Measurements from ENCODE around the gene OXSR1.

Gene OXSR1

DNA sequence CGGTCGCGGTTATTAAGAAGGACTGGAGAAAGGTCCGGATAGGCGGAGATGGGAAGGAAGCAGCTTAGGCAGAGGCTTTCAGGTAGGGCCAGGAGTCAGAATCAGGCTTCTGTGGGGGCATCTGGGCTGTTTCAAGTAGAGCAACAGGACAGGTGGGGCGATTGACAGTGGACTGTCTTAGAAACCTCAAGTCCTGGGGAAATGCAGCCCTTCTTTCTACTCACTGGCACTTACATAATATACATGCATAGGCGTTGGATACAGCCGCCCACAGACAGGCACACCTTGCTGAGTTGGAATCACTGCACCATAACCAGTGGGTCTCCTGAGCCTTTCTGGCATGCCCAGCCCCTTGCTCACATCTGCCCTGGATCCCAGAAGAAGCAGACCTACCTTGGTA is 26.1 kb upstream of the OXSR1 start:
- in situ Hi-C loops (cut with MboI; ENCODE audit: low pct_unique_long_range_greater_than_20kb, low sequenced_read_pairs) = loop anchor here (25.0 kb wide), 1 partner anchor 348 kb away; the partner anchor contains the start of gene EXOG
- no peak for DNase-seq

DNA sequence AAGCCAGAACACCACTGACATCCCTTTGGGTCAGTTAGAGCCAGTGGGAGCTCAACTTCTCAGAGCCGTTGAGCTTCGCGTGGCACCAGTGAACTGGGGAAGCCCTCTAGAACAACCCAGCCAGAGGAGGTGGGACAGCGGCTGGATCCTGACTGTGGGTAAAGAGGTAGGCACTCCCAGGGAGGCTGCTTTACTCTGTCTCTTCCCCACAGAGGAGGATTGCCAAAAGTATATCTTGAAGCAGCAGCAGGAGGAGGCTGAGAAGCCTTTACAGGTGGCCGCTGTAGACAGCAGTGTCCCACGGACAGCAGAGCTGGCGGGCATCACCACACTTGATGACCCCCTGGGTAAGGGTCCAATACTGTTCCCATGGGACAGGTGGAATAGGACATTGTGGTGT is 25.7 kb upstream of the OXSR1 start:
- no peak for DNase-seq
- in situ Hi-C loops (cut with MboI; ENCODE audit: low pct_unique_long_range_greater_than_20kb, low sequenced_read_pairs) = loop anchor here (25.0 kb wide), 1 partner anchor 348 kb away; the partner anchor contains the start of gene EXOG

DNA sequence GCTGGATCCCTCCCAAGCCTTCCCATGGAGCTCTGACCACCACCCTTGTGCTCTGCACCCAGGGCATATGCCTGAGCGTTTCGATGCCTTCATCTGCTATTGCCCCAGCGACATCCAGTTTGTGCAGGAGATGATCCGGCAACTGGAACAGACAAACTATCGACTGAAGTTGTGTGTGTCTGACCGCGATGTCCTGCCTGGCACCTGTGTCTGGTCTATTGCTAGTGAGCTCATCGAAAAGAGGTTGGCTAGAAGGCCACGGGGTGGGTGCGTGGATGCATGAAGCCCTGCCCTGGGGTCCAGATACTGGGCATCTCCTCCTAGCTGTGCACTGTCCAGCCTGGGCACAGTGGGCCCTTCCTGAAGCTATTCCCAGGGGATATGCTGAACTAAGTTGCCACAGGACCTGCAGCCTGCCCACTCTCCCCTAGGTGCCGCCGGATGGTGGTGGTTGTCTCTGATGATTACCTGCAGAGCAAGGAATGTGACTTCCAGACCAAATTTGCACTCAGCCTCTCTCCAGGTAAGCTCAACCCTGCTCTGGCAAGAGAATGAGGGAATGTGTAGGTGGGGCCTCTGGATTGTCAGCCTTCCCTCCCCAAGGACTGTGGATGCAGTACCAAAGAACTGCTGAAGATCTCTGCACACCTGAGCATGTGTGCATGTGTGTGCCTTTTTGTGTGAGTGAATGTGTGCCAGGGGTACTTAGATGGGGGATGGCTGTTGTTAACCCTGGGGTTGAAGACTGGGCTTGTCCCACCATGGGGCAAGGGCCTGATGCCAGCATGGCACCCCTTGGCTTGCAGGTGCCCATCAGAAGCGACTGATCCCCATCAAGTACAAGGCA is 24.8 kb upstream of the OXSR1 start:
- no peak for DNase-seq
- in situ Hi-C loops (cut with MboI; ENCODE audit: low pct_unique_long_range_greater_than_20kb, low sequenced_read_pairs) = loop anchor here (25.0 kb wide), 1 partner anchor 347 kb away; the partner anchor contains the start of gene EXOG

DNA sequence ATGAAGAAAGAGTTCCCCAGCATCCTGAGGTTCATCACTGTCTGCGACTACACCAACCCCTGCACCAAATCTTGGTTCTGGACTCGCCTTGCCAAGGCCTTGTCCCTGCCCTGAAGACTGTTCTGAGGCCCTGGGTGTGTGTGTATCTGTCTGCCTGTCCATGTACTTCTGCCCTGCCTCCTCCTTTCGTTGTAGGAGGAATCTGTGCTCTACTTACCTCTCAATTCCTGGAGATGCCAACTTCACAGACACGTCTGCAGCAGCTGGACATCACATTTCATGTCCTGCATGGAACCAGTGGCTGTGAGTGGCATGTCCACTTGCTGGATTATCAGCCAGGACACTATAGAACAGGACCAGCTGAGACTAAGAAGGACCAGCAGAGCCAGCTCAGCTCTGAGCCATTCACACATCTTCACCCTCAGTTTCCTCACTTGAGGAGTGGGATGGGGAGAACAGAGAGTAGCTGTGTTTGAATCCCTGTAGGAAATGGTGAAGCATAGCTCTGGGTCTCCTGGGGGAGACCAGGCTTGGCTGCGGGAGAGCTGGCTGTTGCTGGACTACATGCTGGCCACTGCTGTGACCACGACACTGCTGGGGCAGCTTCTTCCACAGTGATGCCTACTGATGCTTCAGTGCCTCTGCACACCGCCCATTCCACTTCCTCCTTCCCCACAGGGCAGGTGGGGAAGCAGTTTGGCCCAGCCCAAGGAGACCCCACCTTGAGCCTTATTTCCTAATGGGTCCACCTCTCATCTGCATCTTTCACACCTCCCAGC is 24.0 kb upstream of the OXSR1 start:
- DNase-seq = no peak
- in situ Hi-C loops (cut with MboI; ENCODE audit: low pct_unique_long_range_greater_than_20kb, low sequenced_read_pairs) = loop anchor here (25.0 kb wide), 1 partner anchor 346 kb away; the partner anchor contains the start of gene EXOG

DNA sequence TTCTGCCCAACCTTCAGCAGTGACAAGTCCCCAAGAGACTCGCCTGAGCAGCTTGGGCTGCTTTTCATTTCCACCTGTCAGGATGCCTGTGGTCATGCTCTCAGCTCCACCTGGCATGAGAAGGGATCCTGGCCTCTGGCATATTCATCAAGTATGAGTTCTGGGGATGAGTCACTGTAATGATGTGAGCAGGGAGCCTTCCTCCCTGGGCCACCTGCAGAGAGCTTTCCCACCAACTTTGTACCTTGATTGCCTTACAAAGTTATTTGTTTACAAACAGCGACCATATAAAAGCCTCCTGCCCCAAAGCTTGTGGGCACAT is 23.4 kb upstream of the OXSR1 start:
- DNase-seq = no peak
- in situ Hi-C loops (cut with MboI; ENCODE audit: low pct_unique_long_range_greater_than_20kb, low sequenced_read_pairs) = loop anchor here (25.0 kb wide), 1 partner anchor 345 kb away; the partner anchor contains the start of gene EXOG

DNA sequence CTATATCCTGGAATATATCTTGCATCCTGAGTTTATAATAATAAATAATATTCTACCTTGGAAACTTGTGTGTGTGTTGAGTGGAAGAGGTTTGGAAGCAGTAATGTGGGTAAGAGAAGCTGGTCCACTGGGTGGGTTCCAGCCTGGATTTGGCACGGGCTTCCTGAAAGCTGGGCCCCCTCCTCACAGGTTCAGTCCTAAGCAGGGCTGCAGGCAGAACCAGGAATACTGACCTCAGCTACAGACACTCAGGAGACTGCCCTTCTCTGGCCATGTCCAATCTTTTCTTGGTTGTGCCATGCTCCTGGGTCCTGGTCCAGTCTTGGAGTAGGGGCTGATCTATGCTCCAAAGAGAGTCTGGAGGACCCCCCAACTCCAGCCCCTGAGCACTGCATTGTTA is 22.4 kb upstream of the OXSR1 start:
- in situ Hi-C loops (cut with MboI; ENCODE audit: low pct_unique_long_range_greater_than_20kb, low sequenced_read_pairs) = loop anchor here (25.0 kb wide), 1 partner anchor 344 kb away; the partner anchor contains the start of gene EXOG
- DNase-seq = no peak

DNA sequence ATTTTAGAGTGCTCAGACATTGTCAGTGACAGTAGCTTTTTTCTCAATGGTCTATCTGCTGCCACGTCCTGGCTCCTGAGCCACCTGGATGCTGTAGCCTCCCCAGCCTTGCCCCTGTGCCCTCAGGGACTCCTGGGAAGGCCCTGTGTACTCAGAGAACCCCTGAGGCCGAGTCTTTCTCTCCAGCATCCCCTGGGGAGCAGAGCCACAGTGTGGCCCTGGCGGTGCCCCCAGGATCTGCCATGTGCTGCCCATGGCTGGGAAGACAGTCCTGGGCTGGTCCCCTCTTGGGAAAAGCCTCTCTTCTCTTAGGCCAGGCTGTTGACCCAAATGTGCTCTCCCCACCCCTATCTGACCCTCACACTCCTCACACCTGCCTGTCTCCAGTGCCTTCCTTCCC is 21.8 kb upstream of the OXSR1 start:
- in situ Hi-C loops (cut with MboI; ENCODE audit: low pct_unique_long_range_greater_than_20kb, low sequenced_read_pairs) = loop anchor here (25.0 kb wide), 1 partner anchor 344 kb away; the partner anchor contains the start of gene EXOG
- no peak for DNase-seq

DNA sequence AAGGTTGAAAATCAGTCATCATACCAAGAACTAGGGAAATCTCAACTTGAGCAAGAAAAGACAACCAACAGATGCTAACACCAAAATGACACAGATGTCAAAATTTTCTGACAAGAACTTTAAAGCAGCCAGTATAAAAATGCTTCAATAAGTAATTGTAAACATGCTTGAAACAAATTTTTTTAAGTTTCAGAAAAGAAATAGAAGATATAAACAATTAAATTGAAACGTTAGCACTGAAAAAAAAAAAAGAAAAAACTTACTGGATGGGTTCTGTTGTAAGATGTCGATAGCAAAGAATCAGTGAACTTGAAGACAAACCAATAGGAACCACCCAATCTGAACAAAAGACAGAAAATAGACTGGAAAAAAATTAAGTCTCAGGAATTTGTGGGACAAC is 18.8 kb upstream of the OXSR1 start:
- in situ Hi-C loops (cut with MboI; ENCODE audit: low pct_unique_long_range_greater_than_20kb, low sequenced_read_pairs) = loop anchor here (25.0 kb wide), 1 partner anchor 341 kb away; the partner anchor contains the start of gene EXOG
- DNase-seq = no peak

DNA sequence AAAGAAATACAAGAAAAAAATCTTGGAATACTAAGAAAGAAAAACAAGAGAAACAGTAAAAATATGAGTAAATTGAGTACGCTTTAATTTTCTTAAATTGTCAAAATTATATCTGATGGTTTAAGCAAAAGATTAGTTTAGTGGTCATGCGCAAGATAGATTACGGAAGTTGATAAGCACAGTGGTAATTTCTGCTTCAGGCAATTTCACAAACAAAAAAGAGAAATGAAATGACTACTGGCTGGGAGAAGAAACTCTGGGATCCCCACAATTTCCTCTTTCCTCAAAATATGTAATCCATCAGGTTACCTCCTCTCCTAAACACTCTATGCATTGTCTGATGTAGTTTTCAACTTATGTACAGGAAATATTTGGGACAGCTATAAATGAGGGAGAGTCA is 17.9 kb upstream of the OXSR1 start:
- in situ Hi-C loops (cut with MboI; ENCODE audit: low pct_unique_long_range_greater_than_20kb, low sequenced_read_pairs) = loop anchor here (25.0 kb wide), 1 partner anchor 340 kb away; the partner anchor contains the start of gene EXOG
- peak; percentile 88 for DNase-seq

DNA sequence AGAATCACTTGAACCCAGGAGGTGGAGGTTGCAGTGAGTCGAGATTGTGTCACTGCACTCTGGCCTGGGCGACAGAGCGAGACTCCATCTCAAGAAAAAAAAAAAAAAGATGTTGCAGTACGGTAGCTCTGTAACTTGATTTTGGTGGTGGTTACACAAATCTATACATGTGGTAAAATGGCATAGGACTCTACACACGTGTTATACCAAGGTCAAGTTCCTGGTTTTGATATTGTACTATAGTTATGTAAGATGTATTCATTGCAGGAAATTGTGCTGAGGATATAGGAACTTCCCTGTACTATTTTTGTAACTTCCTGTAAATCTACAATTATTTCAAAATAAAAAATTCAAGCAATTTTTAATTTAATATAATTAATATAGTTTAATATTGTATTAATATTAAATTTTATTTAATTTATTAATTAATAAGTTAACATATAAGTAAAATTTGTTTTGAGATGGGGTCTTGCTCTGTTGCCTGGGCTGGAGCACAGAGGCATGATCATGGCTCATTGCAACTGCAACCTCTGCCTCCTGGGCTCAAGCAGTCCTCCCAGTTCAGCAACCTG is 16.9 kb upstream of the OXSR1 start:
- in situ Hi-C loops (cut with MboI; ENCODE audit: low pct_unique_long_range_greater_than_20kb, low sequenced_read_pairs) = loop anchor here (25.0 kb wide), 1 partner anchor 339 kb away; the partner anchor contains the start of gene EXOG

DNA sequence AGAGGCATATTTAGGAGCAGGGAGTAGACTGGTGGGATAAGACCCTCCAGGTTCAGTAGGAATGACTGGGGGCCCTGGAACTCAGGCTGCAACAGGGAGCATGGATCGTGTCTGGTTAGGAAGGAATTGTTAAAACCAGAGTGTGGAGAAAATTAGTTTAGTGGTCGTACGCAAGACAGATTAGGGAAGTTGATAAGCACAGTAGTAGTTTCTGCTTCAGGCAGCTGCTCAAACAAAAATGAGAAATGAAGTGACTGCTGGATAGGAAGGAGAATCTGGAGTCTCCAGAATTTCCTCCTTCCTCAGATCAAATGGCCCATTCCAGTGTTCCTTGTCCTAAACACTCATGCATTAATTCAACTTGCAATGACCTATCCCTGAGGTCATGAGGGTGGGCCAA is 15.6 kb upstream of the OXSR1 start:
- in situ Hi-C loops (cut with MboI; ENCODE audit: low pct_unique_long_range_greater_than_20kb, low sequenced_read_pairs) = loop anchor here (25.0 kb wide), 1 partner anchor 338 kb away; the partner anchor contains the start of gene EXOG
- DNase-seq = peak; percentile 85

More for the DNA sequence above, 16.9 kb upstream of the OXSR1 start:
- DNase-seq = peak; percentile 53

DNA sequence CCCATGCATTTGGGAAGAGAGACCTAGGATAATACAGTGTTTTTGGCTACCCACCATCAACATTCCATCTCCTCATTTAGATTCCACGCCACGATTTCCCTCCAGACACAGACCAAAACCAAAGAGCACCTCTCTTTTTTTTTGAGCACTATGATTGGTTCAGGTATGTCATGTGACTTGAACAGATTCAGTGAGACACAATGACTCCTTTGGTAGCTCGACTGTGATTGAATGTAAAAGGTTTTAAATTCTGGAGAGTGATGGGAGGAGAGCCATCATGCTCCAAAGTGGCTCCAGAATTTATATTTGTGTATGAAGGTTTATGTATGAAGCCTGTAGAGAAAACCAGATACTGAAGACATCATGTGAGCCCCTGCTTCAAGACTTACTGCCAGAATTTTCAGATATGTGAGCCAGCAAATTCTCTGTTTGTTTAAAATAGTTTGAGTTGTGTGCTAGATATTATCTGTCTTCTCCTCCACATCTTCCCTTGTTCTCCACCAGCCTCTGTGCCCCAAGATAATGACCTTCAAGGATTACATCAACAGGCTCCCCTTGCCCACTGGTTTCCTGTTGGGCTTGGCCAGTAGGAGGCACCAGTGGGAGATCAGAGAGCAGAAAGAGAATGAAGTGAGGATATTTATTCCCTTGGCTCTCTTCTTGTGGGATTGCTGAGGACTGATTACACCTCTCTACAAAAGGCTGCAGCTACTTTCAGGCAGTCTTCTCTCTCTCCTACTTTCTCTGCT is 14.4 kb upstream of the OXSR1 start:
- in situ Hi-C loops (cut with MboI; ENCODE audit: low pct_unique_long_range_greater_than_20kb, low sequenced_read_pairs) = no loop called here
- DNase-seq = no peak

DNA sequence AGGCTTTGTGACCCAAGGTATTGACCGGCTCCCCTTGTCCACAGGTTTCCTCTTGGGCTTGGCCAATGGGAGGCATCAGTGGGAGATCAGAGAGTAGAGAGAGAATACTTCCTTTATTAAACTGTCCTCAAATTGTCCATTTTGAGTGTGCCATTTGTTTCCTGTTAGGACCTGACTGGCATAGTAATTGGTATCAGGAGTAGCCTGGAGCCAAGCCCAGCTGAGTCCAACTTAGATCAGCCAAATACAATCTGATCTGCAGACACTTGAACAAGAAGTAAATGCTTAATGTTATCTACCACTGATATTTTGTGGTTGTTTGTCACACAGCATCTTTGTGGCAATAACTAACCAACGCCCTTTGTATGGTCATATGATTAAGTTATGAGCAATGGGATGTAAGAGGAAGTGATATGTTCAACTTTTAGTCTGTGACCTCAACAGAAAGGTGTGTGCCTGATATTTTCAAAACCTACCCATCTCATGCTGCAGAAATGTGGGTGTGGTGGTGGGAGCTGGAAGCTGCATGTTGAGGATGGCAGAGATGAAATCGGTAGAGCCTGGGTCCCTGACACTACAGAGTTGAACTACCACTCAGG is 13.6 kb upstream of the OXSR1 start:
- in situ Hi-C loops (cut with MboI; ENCODE audit: low pct_unique_long_range_greater_than_20kb, low sequenced_read_pairs) = no loop called here
- DNase-seq = no peak

DNA sequence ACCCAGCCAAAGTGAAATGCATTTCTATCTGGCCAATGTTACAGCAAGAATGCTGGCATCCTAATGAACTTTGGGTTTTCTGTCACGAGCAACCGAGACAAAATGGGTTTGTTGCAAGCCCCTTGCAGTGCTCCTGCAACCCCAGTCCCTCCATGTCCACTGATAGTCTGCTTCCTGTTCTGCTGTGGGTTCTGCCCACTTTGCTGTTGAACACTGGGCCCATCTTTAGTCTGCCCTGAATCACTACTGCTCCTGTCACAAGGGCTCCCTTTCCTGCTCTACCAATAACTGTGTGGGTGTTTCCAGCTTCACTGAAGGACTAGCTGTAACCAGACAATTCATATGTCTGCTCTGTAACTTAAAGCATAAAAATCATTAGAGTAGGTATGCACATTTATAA is 12.7 kb upstream of the OXSR1 start:
- in situ Hi-C loops (cut with MboI; ENCODE audit: low pct_unique_long_range_greater_than_20kb, low sequenced_read_pairs) = no loop called here
- no peak for DNase-seq

DNA sequence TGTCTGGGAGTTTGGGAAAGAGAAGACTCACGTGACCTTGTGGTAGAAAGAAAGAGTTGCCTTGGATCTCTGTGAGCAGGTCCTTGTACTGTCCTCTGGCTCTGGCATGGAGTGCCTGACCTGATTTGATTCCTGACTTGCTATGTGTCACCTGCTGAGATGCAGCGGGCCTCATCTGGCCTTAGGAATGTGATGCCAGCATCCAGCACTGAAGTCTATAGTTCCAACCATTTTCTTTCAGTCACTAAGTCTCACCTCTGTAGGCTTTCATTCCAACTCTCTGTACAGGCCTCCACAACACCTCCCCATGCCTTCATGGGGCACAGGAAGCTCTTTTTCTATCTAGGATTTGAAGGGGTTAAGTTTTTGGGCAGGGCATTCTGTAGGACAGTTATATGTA is 12.1 kb upstream of the OXSR1 start:
- in situ Hi-C loops (cut with MboI; ENCODE audit: low pct_unique_long_range_greater_than_20kb, low sequenced_read_pairs) = no loop called here
- DNase-seq = no peak

DNA sequence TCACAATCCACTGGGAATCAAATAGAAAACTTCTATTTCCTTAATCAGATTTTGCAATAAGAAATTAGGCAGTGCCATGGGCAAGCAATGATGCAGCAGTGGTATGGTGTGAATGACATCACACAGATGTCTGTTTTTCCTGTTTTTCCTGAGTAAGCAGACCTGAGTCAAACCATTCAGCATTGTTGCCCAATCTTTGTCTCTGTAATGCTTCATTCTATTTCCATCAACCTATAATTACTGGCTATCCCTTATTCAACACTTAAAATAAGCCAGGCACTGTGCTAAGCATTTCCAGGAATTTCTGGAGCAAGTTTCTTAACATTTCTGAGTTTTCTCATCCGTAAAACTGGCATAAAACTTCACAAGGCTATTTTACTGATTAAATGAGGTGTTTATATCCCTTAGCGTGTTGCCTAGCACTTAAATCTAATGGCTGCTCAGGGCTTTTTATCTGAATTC is 11.3 kb upstream of the OXSR1 start:
- in situ Hi-C loops (cut with MboI; ENCODE audit: low pct_unique_long_range_greater_than_20kb, low sequenced_read_pairs) = no loop called here
- no peak for DNase-seq

DNA sequence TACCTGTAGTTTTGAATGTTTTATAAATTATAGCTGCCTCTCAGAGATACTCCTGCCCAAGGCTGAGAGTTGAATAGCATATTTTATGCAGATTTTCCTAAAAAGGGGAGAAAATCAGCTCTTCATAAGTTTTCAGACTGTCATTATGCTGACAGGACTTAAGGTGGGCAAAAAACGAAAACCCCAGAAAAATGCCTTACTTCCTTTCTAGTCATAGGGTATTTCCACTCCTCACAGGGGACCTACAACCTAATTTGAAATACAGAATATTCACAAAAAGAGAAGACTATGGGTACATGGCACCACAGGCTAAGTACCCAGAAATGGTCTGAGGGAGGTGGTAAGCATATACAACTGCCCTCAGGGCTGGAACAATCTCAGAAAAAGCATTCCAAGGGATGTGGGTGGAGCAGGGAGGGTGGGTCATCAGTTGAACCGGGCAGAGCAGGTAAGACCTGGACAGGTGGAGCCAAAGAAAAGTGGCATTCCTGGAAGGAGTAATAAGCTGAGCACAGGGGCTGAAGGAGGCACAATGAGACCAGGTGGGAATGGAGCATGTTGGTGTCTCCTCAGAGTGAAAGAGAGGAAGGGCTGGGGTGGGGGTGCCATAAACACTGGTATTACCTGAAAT is 10.6 kb upstream of the OXSR1 start:
- no peak for DNase-seq
- in situ Hi-C loops (cut with MboI; ENCODE audit: low pct_unique_long_range_greater_than_20kb, low sequenced_read_pairs) = no loop called here

DNA sequence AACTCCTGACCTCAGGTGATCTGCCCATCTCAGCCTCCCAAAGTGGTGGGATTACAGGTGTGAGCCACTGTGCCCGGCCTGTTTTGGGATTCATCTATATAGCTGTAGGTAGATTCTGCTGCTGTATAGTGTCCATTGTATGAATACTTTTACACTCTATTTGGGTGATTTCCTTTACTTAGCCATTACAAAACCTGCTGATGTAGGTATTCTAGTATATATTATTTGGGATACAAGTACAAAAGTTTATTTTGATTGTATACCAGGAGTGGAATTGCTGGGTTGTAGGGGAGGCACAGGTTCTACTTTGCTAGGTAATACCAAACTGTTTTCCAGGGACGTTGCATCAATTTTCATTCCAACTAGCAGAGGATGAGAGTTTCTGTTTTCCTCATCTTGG is 9.5 kb upstream of the OXSR1 start:
- in situ Hi-C loops (cut with MboI; ENCODE audit: low pct_unique_long_range_greater_than_20kb, low sequenced_read_pairs) = no loop called here
- no peak for DNase-seq

Data from KBM-7 (cell line).